KMS-11 (cell line): Measurements from ENCODE around the gene CLEC4F.

ENCODE experiments used
- H2AFZ ChIP-seq: fragments of 200-600 bp; sonication (generic); 2 replicates; pipeline ENCODE4 v1.6.1; 2016; ENCODE audit warnings: antibody characterized with exemption, mixed run types, low read depth
- H3K27ac ChIP-seq: fragments of 200-600 bp; sonication (generic); 2 replicates; pipeline ENCODE4 v1.6.1; 2016; ENCODE audit warnings: mild to moderate bottlenecking, mixed run types
- H3K27me3 ChIP-seq: fragments of 200-600 bp; sonication (generic); 2 replicates; pipeline ENCODE4 v1.6.1; 2017; ENCODE audit warnings: mild to moderate bottlenecking, low read depth, mixed run types, moderate library complexity; ENCODE audit not compliant: insufficient read depth
- H3K36me3 ChIP-seq: fragments of 200-600 bp; sonication (generic); 2 replicates; pipeline ENCODE4 v1.6.1; 2017; ENCODE audit warnings: mild to moderate bottlenecking, mixed run types; ENCODE audit not compliant: insufficient read depth
- H3K4me1 ChIP-seq: fragments of 200-600 bp; sonication (generic); 2 replicates; pipeline ENCODE4 v1.6.1; 2016; ENCODE audit warnings: mild to moderate bottlenecking, low read depth, mixed run types; ENCODE audit not compliant: poor library complexity, severe bottlenecking
- H3K4me2 ChIP-seq: fragments of 200-600 bp; sonication (generic); 2 replicates; pipeline ENCODE4 v1.7.0; 2016; ENCODE audit warnings: mild to moderate bottlenecking, mixed run types
- H3K4me3 ChIP-seq: fragments of 200-600 bp; sonication (generic); IDR thresholded peaks from 2 replicates; pipeline ENCODE4 v1.6.1; 2017; ENCODE audit warnings: low read depth, low read length, mixed read lengths; ENCODE audit not compliant: insufficient read depth
- H3K79me2 ChIP-seq: fragments of 200-600 bp; sonication (generic); 2 replicates; pipeline ENCODE4 v1.6.1; 2016; ENCODE audit warnings: low read depth, mixed run types; ENCODE audit not compliant: insufficient read depth
- H3K9ac ChIP-seq: fragments of 200-600 bp; sonication (generic); 2 replicates; pipeline ENCODE4 v1.6.1; 2016; ENCODE audit warnings: mild to moderate bottlenecking, mixed run types
- H4K20me1 ChIP-seq: fragments of 200-600 bp; sonication (generic); 2 replicates; pipeline ENCODE4 v1.6.1; 2016; ENCODE audit warnings: mild to moderate bottlenecking, mixed run types; ENCODE audit not compliant: insufficient read depth
- TF ChIP-seq, protein P1 (sequence below): fragments of 200-600 bp; sonication (generic); conservative IDR thresholded peaks from 2 replicates; pipeline ENCODE4 v1.6.1; 2017; ENCODE audit warnings: low read depth, mild to moderate bottlenecking, antibody characterized with exemption, low read length, moderate library complexity, mixed read lengths

Gene CLEC4F

DNA sequence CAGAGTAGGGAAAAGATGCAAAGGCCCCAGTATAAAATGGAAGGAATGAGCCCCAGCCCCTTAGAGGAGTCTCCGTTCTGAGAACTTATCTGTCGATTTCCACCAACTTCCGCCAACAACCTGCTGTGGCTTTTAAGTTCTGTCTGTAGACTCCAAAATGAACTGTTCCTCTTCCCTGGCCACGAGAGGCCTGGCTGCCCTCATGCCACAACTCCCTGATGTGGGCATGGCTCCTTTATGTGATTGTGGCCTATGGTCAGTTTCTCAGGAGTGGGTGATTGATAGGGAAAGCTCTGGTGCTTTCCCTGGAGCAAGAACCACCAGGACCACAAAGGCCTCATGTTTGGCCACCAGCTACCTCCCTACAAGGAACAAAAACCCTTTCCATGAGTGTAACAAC is 34.0 kb upstream of the CLEC4F start:
- Histone ChIP-seq H3K79me2 (no peaks in the 10 kb centered on the region), H3K4me2 (no peak overlapping the region), H4K20me1 (no peaks in the 10 kb centered on the region), H3K4me3 (no peak overlapping the region), H3K27ac (no peak overlapping the region), H2AFZ (no peak overlapping the region), H3K36me3 (no peaks in the 10 kb centered on the region), H3K9ac (no peak overlapping the region), H3K27me3 (no peaks in the 10 kb centered on the region), H3K4me1 (no peaks in the 10 kb centered on the region)
- TF ChIP-seq, protein P1, sequence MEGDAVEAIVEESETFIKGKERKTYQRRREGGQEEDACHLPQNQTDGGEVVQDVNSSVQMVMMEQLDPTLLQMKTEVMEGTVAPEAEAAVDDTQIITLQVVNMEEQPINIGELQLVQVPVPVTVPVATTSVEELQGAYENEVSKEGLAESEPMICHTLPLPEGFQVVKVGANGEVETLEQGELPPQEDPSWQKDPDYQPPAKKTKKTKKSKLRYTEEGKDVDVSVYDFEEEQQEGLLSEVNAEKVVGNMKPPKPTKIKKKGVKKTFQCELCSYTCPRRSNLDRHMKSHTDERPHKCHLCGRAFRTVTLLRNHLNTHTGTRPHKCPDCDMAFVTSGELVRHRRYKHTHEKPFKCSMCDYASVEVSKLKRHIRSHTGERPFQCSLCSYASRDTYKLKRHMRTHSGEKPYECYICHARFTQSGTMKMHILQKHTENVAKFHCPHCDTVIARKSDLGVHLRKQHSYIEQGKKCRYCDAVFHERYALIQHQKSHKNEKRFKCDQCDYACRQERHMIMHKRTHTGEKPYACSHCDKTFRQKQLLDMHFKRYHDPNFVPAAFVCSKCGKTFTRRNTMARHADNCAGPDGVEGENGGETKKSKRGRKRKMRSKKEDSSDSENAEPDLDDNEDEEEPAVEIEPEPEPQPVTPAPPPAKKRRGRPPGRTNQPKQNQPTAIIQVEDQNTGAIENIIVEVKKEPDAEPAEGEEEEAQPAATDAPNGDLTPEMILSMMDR, result no peak

DNA sequence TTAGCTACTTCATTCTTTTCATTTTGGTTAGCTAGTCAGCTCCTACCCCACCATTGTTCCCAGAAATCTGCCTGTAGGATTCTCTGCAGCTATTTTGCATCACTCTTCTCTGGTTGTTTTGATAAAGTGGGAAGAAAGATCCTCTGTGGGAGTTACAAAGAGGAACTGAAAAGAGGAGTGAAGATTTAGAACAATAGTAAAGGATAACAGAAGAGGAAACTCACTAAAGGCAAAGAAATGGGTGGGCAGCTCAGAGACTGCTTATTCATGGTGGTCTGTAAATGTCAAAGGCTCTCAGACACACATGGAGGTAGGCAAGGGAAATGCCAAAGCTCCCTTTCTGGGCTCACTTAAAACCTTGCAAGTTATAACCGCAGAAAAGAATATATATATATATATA is 32.4 kb upstream of the CLEC4F start:
- no peak overlapping the region for H3K4me2 ChIP-seq

DNA sequence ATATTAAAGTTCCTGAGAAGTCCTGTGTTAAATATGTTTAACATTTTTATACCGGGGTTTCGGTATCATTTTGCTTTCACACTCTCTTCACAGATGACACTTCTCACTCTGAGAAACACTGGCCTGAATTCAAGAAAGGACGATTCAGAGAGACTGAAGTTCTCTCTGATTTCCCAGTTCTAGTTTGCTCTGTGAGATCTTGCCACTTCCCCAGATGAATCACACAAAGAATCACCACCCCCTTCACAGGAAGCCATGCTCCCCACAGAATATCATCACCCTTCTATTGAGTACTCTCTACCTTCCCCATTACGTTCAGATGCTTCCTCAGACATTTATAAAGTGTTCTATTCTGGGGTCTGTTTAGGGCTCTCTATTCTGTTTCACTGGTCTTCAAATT is 31.3 kb upstream of the CLEC4F start:
- Histone ChIP-seq H3K9ac (no peak overlapping the region), H3K36me3 (no peaks in the 10 kb centered on the region), H3K4me3 (no peak overlapping the region), H2AFZ (no peak overlapping the region), H4K20me1 (no peaks in the 10 kb centered on the region), H3K27ac (no peak overlapping the region), H3K79me2 (no peaks in the 10 kb centered on the region), H3K4me1 (no peaks in the 10 kb centered on the region), H3K4me2 (no peak overlapping the region), H3K27me3 (no peaks in the 10 kb centered on the region)
- TF ChIP-seq, protein P1, result no peak

More for the DNA sequence above, 32.4 kb upstream of the CLEC4F start:
- Histone ChIP-seq H3K9ac (no peak overlapping the region), H3K4me3 (no peak overlapping the region), H2AFZ (no peak overlapping the region), H4K20me1 (no peaks in the 10 kb centered on the region), H3K79me2 (no peaks in the 10 kb centered on the region), H3K27me3 (no peaks in the 10 kb centered on the region), H3K36me3 (no peaks in the 10 kb centered on the region), H3K27ac (no peak overlapping the region), H3K4me1 (no peaks in the 10 kb centered on the region)
- TF ChIP-seq, protein P1, result no peak

DNA sequence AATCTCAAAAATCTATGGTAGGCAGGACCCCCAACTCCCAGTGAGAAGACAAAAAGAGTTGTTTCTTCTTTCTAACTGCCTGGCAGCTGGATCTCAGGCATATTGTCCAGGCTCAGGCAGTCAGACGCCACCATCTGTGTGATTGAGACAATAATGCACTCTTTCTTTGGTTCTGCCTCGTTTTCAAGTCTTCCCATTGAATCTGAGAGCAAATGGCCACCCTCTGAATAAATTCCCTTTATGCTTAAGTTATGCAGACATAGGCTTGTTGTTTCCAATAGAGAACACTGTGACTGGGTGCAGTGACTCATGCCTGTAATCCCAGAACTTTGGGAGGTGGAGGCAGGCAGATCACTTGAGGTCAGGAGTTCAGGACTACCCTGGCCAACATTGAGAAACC is 30.5 kb upstream of the CLEC4F start:
- Histone ChIP-seq H3K27ac (no peak overlapping the region), H3K4me1 (no peaks in the 10 kb centered on the region), H3K79me2 (no peaks in the 10 kb centered on the region), H3K4me2 (no peak overlapping the region), H3K36me3 (no peaks in the 10 kb centered on the region), H3K9ac (no peak overlapping the region), H3K4me3 (no peak overlapping the region), H2AFZ (no peak overlapping the region), H3K27me3 (no peaks in the 10 kb centered on the region), H4K20me1 (no peaks in the 10 kb centered on the region)
- TF ChIP-seq, protein P1, result no peak
